Measurements from ENCODE around the gene EPGN. TPM values are rescaled to one million over a fixed set of nuclear protein-coding genes. Genes with fewer than 3 reads are reported as not detected.
A peak's percentile ranks its signal among the peaks of the same experiment; 100 is the strongest.

The EPGN gene
- total RNA-seq, 2 experiments from 2014 or later = not detected

DNA sequence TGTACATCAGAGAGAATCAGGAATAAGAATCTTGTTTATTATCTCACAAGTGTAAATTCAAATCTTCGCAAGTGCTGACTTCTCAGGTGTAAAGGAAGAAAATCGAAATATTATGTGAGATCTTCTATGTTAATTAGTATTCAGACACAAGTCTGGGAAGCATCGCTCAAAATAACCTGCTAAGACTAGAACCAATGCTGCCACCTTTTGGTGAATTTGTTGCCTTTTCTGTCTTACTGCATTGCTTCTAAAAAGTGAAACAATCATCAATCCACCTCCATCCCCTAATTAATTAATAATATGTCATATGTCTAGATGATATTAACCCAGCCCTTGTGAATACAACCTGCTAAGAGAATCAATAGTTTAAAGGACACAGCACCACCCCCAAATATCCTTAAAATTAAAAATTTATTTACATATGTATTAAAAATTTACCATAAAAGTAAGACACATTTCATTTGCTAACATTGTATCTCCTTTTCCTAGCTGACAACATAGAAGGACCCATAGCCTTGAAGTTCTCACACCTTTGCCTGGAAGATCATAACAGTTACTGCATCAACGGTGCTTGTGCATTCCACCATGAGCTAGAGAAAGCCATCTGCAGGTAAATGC lies 3.5 kb downstream of the EPGN start:
- H3K27me3 Mint-ChIP-seq (ENCODE audit: low read depth) = no peaks in the 10 kb centered on the region
- H3K27ac Mint-ChIP-seq = no peak overlapping the region
- H3K36me3 Mint-ChIP-seq (ENCODE audit: low read depth) = no peaks in the 10 kb centered on the region
- ChIA-PET POLR2A (no interaction called here), CTCF (interaction anchor here (0.6 to 1.8 kb wide), 3 partner anchors 9 to 126 kb away, joined by 3 to 16 read pairs (median 3); no protein-coding TSS in a partner anchor)
- ATAC-seq (no peak), DNase-seq (peak; percentile 45)
- no peaks in the 10 kb centered on the region for H3K9me3 Mint-ChIP-seq (ENCODE audit: insufficient read depth)
- H3K4me1 Mint-ChIP-seq (ENCODE audit: low read depth) = peaks cover 6% of the 10 kb centered on the region
- H3K4me3 Mint-ChIP-seq = no peak overlapping the region

DNA sequence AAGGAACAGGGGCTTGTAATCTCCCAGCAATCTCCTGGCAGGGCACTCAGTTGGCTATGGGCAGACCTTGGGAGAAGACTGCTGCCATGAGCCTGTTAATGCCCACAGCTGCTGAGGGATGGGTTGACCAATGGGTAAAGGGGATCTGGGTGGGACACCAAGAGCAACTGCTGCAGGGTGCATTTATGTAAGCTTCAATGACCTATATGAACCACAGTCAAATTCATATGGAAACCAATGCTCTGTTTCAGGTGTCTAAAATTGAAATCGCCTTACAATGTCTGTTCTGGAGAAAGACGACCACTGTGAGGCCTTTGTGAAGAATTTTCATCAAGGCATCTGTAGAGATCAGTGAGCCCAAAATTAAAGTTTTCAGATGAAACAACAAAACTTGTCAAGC lies 6.1 kb downstream of the EPGN start:
- Mint-ChIP-seq H3K36me3 (ENCODE audit: low read depth) (no peaks in the 10 kb centered on the region), H3K27ac (no peak overlapping the region), H3K27me3 (ENCODE audit: low read depth) (no peaks in the 10 kb centered on the region), H3K4me3 (no peak overlapping the region), H3K4me1 (ENCODE audit: low read depth) (no peaks in the 10 kb centered on the region), H3K9me3 (ENCODE audit: insufficient read depth) (no peaks in the 10 kb centered on the region)
- ATAC-seq = no peak
- POLR2A ChIA-PET = no interaction called here
- CTCF ChIA-PET = no interaction called here
- no peak for DNase-seq

DNA sequence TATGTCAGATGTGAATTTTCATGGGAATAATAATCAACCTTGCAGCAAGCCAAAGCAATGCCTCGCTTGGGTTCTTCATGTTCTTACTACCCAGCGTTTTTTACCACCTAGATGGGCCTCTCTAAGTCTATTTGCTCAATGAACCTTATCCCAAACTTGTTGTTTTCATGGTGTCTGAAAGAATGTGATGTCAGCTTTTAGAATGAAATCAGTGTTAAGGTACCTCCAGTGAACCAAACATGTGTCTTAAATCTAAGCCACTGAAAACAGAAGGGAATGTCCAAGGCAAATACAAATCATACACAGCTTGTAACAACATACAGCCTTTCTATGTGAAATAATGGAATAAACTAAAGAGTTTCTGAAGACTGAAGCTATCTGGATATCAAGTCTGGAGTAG lies 6.7 kb downstream of the EPGN start:
- DNase-seq = no peak
- no peak overlapping the region for H3K27ac Mint-ChIP-seq
- POLR2A ChIA-PET = no interaction called here
- H3K9me3 Mint-ChIP-seq (ENCODE audit: insufficient read depth) = no peaks in the 10 kb centered on the region
- CTCF ChIA-PET = interaction anchor here (1.2 to 1.4 kb wide), 2 partner anchors 85 to 86 kb away, joined by 3 to 5 read pairs; no protein-coding TSS in a partner anchor
- H3K36me3 Mint-ChIP-seq (ENCODE audit: low read depth) = no peaks in the 10 kb centered on the region
- ATAC-seq = no peak
- no peak overlapping the region for H3K4me3 Mint-ChIP-seq
- H3K27me3 Mint-ChIP-seq (ENCODE audit: low read depth) = no peaks in the 10 kb centered on the region
- H3K4me1 Mint-ChIP-seq (ENCODE audit: low read depth) = no peaks in the 10 kb centered on the region

DNA sequence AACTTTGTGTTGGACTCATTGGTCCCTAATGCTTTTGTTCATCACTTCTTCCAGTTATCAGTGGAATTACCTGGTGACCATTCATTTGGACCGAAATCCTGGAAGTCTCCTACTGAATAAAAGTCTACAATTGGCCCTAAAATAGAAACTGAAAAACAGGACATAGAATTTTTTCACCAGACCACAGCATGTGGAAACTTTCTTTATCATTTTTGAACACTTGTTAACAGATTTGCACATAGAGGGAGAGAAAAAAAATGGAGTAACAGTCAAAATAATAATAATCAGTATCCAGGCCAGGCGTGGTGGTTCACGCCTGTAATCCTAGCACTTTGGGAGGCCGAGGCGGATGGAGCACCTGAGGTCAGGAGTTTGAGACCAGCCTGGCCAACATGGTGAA lies 7.1 kb downstream of the EPGN start:
- H3K27ac Mint-ChIP-seq = no peak overlapping the region
- ChIA-PET CTCF (interaction anchor here (1.2 to 1.4 kb wide), 2 partner anchors 86 to 87 kb away, joined by 3 to 5 read pairs; no protein-coding TSS in a partner anchor), POLR2A (no interaction called here)
- H3K4me1 Mint-ChIP-seq (ENCODE audit: low read depth) = no peaks in the 10 kb centered on the region
- no peak overlapping the region for H3K4me3 Mint-ChIP-seq
- DNase-seq (no peak), ATAC-seq (no peak)
- H3K27me3 Mint-ChIP-seq (ENCODE audit: low read depth) = no peaks in the 10 kb centered on the region
- no peaks in the 10 kb centered on the region for H3K9me3 Mint-ChIP-seq (ENCODE audit: insufficient read depth)
- H3K36me3 Mint-ChIP-seq (ENCODE audit: low read depth) = no peaks in the 10 kb centered on the region

DNA sequence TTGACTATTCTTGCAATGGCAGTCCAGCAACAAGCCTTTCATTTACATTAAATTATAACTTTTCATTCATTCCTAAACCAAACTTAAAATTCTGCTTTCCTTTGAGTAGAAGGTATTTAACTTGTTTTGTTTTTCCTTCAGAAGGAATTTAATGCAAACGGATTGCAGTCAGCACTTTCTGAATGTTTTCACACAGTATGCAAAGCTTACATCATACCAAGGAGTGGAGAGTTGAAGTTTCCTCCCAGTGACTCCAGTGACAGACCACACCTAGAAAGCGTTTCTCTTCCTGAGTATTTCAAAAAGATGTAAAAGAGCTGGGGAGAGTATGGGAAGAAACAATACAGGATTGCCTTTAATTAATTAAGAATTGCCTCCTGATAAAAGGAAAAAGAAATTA lies 8.1 kb downstream of the EPGN start:
- POLR2A ChIA-PET = interaction anchor here (0.6 kb wide), 1 partner anchor 150 kb away, joined by 4 read pairs; no protein-coding TSS in a partner anchor
- peaks cover 3% of the 10 kb centered on the region for H3K27me3 Mint-ChIP-seq (ENCODE audit: low read depth)
- H3K9me3 Mint-ChIP-seq (ENCODE audit: insufficient read depth) = no peaks in the 10 kb centered on the region
- no peak for ATAC-seq
- H3K4me3 Mint-ChIP-seq = no peak overlapping the region
- DNase-seq = no peak
- CTCF ChIA-PET = interaction anchor here (1.4 kb wide), 1 partner anchor 88 kb away, joined by 5 read pairs; no protein-coding TSS in a partner anchor
- no peaks in the 10 kb centered on the region for H3K36me3 Mint-ChIP-seq (ENCODE audit: low read depth)
- H3K27ac Mint-ChIP-seq = no peak overlapping the region
- no peaks in the 10 kb centered on the region for H3K4me1 Mint-ChIP-seq (ENCODE audit: low read depth)

DNA sequence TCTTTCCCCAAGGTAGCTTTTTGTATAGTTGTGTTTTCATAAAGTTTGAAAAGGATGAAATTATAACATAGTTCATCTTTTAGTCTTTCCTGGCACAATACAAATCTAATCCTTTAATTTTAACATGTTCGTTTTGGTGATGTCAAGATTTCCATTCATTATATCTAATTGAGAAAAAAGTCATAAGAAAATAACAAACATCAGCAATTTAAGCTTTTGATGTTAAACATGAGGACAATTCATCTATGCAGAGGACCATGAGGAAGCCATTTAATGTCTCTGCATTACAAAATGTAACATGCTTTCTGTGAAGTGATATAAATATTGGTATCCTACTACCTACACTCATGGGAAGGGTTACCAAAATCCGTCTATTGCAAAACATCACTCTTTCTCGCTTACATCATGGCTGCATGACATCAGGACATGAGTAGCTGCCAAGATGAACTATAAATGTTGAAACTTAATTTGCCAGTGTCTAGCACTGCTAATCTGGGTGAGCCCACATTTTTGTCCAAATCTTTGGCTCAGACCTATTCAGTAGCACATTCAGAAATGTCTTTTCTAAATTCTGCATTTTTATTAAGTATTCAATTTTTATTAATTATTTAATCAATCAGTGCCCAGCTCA lies 9.5 kb downstream of the EPGN start:
- CTCF ChIA-PET = interaction anchor here (1.9 to 5.6 kb wide), 2 partner anchors 214 to 358 kb away, joined by 5 to 24 read pairs; no protein-coding TSS in a partner anchor

DNA sequence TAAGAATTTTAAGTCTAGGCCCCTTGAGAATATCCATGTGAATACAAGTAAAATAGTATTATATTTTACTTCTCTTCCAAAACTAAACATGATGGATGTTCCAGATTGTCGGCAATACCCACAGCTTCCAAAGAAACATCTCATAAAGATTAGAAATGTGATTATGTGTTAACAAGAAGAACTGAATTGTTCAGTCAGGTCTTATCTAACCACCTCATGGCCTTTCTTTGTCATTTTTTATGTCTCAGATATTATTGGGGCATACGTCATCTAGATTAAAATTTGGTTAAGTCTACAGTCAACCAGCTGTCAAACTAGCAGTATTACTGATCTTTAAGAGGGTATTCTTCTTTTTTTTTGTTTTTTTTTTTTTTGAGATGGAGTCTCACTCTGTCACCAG lies 10.0 kb downstream of the EPGN start:
- ChIA-PET POLR2A (no interaction called here), CTCF (interaction anchor here (1.1 to 5.6 kb wide), 3 partner anchors 129 to 357 kb away, joined by 3 to 24 read pairs (median 5); no protein-coding TSS in a partner anchor)
- ATAC-seq (no peak), DNase-seq (no peak)
- H3K4me1 Mint-ChIP-seq (ENCODE audit: low read depth) = no peaks in the 10 kb centered on the region
- no peak overlapping the region for H3K27ac Mint-ChIP-seq
- no peak overlapping the region for H3K4me3 Mint-ChIP-seq
- H3K9me3 Mint-ChIP-seq (ENCODE audit: insufficient read depth) = no peaks in the 10 kb centered on the region
- peaks cover 8% of the 10 kb centered on the region for H3K27me3 Mint-ChIP-seq (ENCODE audit: low read depth)
- no peaks in the 10 kb centered on the region for H3K36me3 Mint-ChIP-seq (ENCODE audit: low read depth)

More for the DNA sequence above, 9.5 kb downstream of the EPGN start:
- DNase-seq (no peak), ATAC-seq (no peak)
- H3K4me3 Mint-ChIP-seq = no peak overlapping the region
- no peaks in the 10 kb centered on the region for H3K36me3 Mint-ChIP-seq (ENCODE audit: low read depth)
- no peak overlapping the region for H3K27ac Mint-ChIP-seq
- H3K4me1 Mint-ChIP-seq (ENCODE audit: low read depth) = no peaks in the 10 kb centered on the region
- POLR2A ChIA-PET = no interaction called here
- no peaks in the 10 kb centered on the region for H3K9me3 Mint-ChIP-seq (ENCODE audit: insufficient read depth)
- peaks cover 8% of the 10 kb centered on the region for H3K27me3 Mint-ChIP-seq (ENCODE audit: low read depth)

DNA sequence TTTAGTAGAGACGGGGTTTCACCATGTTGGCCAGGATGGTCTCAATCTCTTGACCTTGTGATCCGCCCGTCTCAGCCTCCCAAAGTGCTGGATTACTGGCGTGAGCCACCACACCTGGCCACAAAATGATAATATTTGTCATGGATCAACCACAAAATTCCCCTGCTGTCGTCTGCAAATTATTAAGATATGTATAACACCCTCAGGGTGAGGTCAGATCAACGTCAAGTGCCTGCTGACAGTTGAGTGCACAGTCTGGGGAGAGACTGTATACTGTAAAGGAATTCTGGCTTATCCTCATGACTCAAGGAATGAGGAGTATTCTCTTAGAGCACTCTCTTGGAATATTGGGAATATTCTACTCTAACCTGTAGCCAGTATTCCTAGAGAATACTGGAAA lies 11.2 kb downstream of the EPGN start:
- POLR2A ChIA-PET = no interaction called here
- DNase-seq (no peak), ATAC-seq (no peak)
- H3K4me1 Mint-ChIP-seq (ENCODE audit: low read depth) = no peaks in the 10 kb centered on the region
- H3K27me3 Mint-ChIP-seq (ENCODE audit: low read depth) = peaks cover 13% of the 10 kb centered on the region
- no peak overlapping the region for H3K27ac Mint-ChIP-seq
- H3K4me3 Mint-ChIP-seq = no peak overlapping the region
- CTCF ChIA-PET = interaction anchor here (0.7 to 5.6 kb wide), 10 partner anchors 10 to 356 kb away, joined by 3 to 24 read pairs (median 6); no protein-coding TSS in a partner anchor
- no peaks in the 10 kb centered on the region for H3K36me3 Mint-ChIP-seq (ENCODE audit: low read depth)
- H3K9me3 Mint-ChIP-seq (ENCODE audit: insufficient read depth) = no peaks in the 10 kb centered on the region

DNA sequence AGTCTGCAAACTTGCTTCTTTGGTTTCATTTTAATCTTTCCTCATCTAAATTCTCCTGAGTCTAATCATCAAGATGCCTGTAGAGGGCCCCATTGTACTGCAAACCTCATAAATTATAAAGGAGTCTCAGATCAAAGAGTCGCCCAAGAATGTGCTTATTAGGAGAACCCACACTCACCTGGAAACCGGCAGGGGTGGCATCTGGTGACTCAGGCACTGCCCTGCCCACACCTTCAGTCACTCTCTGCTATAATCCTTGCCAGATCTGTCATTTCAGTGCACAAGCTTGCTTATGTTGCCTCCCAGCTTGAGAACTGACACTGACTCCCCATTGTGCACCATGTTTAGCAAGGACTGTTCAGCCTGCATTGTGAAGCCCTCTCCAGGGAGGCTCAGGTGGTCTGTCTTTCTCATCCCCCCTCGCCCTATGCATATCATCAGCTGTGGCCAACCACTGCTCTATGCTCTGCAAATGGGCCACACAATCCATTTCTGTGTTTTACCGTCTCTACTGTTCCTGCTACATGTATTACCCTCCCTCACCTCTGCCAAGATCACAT lies 12.4 kb downstream of the EPGN start:
- DNase-seq (peak; percentile 36), ATAC-seq (peak; percentile 63)
- H3K36me3 Mint-ChIP-seq (ENCODE audit: low read depth) = no peaks in the 10 kb centered on the region
- peaks cover 13% of the 10 kb centered on the region for H3K27me3 Mint-ChIP-seq (ENCODE audit: low read depth)
- H3K4me1 Mint-ChIP-seq (ENCODE audit: low read depth) = no peaks in the 10 kb centered on the region
- no peak overlapping the region for H3K4me3 Mint-ChIP-seq
- no peaks in the 10 kb centered on the region for H3K9me3 Mint-ChIP-seq (ENCODE audit: insufficient read depth)
- ChIA-PET CTCF (interaction anchor here (0.6 to 5.6 kb wide), 15 partner anchors 8 to 359 kb away, joined by 3 to 24 read pairs (median 3); no protein-coding TSS in a partner anchor), POLR2A (no interaction called here)
- H3K27ac Mint-ChIP-seq = no peak overlapping the region

DNA sequence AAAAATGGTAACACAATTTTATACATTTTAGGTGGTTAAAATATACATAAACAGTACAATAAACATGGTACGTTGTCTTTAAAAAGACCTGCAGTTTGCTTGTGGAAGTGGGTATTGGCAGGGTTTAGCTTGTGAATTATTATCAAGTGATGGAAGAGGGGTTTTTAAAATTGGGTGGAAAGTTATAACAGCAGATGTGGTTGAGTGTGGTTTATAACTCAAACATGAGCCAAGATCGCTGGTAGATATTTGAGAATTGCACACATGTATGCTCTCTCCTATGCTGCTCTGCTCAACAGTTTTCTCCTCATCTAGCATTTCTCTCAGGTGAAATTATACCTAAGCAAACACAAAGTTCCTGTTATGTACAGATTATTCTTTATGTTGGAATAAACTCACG lies 14.0 kb downstream of the EPGN start:
- no peak for ATAC-seq
- no peaks in the 10 kb centered on the region for H3K4me1 Mint-ChIP-seq (ENCODE audit: low read depth)
- ChIA-PET POLR2A (no interaction called here), CTCF (interaction anchor here (1.0 to 5.6 kb wide), 5 partner anchors 19 to 353 kb away, joined by 3 to 24 read pairs (median 3); no protein-coding TSS in a partner anchor)
- no peaks in the 10 kb centered on the region for H3K9me3 Mint-ChIP-seq (ENCODE audit: insufficient read depth)
- H3K27ac Mint-ChIP-seq = no peak overlapping the region
- H3K4me3 Mint-ChIP-seq = no peak overlapping the region
- DNase-seq = no peak
- H3K27me3 Mint-ChIP-seq (ENCODE audit: low read depth) = peaks cover 13% of the 10 kb centered on the region
- no peaks in the 10 kb centered on the region for H3K36me3 Mint-ChIP-seq (ENCODE audit: low read depth)

DNA sequence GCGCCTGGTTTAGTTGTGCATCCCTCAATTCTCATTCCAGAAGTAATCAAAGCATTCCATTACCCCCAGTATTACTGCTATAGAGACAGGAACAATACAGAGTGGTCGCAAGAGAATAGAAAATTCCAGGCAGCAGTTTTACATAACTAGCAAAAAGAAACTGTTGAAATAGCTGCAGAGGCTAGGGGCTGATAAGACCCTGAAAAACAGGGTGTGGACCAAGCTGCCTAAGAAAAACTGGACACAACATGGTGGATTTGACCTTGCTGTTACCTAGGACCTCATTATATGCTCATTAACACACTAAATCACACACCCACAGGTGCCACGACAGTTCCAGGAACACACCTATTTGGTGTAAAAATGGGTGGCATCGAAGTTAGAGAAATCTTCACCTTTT lies 15.4 kb downstream of the EPGN start:
- CTCF ChIA-PET = interaction anchor here (1.2 kb wide), 1 partner anchor 207 kb away, joined by 3 read pairs; no protein-coding TSS in a partner anchor
- no peak for ATAC-seq
- Mint-ChIP-seq H3K27me3 (ENCODE audit: low read depth) (peaks cover 17% of the 10 kb centered on the region), H3K4me1 (ENCODE audit: low read depth) (no peaks in the 10 kb centered on the region), H3K9me3 (ENCODE audit: insufficient read depth) (no peaks in the 10 kb centered on the region), H3K27ac (no peak overlapping the region), H3K36me3 (ENCODE audit: low read depth) (no peaks in the 10 kb centered on the region), H3K4me3 (no peak overlapping the region)
- DNase-seq = no peak
- POLR2A ChIA-PET = no interaction called here

DNA sequence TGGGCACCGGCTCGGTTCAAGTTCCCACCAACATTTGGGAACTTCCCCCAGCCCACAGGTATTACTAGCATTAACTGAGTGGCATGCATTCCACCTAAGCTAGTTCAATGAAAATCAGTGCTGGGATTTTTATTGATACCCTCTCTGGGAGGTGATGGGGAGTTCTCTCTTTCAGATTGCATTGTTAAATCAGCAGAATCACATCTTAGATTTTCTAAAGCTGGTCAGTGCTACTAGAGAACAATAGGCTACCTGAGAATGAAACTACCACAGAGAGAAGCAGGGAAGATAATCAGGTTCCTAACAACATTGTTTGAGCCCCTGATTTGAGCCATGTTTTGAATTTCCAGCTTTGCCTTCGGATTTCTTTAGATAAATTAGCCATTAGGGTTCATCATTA lies 16.0 kb downstream of the EPGN start:
- Mint-ChIP-seq H3K36me3 (ENCODE audit: low read depth) (no peaks in the 10 kb centered on the region), H3K27me3 (ENCODE audit: low read depth) (peaks cover 19% of the 10 kb centered on the region), H3K4me3 (no peak overlapping the region), H3K27ac (no peak overlapping the region), H3K4me1 (ENCODE audit: low read depth) (no peaks in the 10 kb centered on the region), H3K9me3 (ENCODE audit: insufficient read depth) (no peaks in the 10 kb centered on the region)
- DNase-seq = no peak
- CTCF ChIA-PET = interaction anchor here (1.0 kb wide), 1 partner anchor 96 kb away, joined by 4 read pairs; no protein-coding TSS in a partner anchor
- POLR2A ChIA-PET = no interaction called here
- ATAC-seq = no peak
